Aorta (tissue), 5 donors: Measurements from ENCODE around the gene UBXN6. TPM values are rescaled to one million over a fixed set of nuclear protein-coding genes. Genes with fewer than 3 reads are reported as not detected.

Source experiments
- ATAC-seq: fragments of 200-7000 bp; cut with Tn5 transposase; one replicate; pipeline ENCODE4 v1.9.1; 2022; ENCODE audit warnings: moderate library complexity; ENCODE audit not compliant: low FRiP score
- DNase-seq, 2 donors: peaks; one replicate each; pipeline ENCODE4 v3.0.0-alpha.2; 2020
- H3K27ac ChIP-seq, 2 donors: one replicate each; pipeline ENCODE4 v1.5.1; 2013; ENCODE audit warnings: low read length in 2 of 2, mild to moderate bottlenecking in 2 of 2, moderate library complexity in 2 of 2, control low read depth in 1 of 2, inconsistent platforms in 1 of 2, low read depth in 1 of 2
- H3K27me3 ChIP-seq, 2 donors: one replicate each; pipeline ENCODE4 v1.6.1; 2013; ENCODE audit warnings: control low read depth in 1 of 2, low read length in 1 of 2, mild to moderate bottlenecking in 1 of 2, moderate library complexity in 1 of 2; ENCODE audit not compliant: insufficient read depth in 2 of 2, control insufficient read depth in 1 of 2
- H3K36me3 ChIP-seq, 2 donors: one replicate each; pipeline ENCODE4 v1.6.1; 2013; ENCODE audit warnings: control low read depth in 1 of 2, low read length in 1 of 2, mild to moderate bottlenecking in 1 of 2; ENCODE audit not compliant: insufficient read depth in 2 of 2, control insufficient read depth in 1 of 2
- H3K4me1 ChIP-seq, 2 donors: one replicate each; pipeline ENCODE4 v1.6.1; 2013; ENCODE audit warnings: low read length in 2 of 2, control low read depth in 1 of 2, mild to moderate bottlenecking in 1 of 2, moderate library complexity in 1 of 2; ENCODE audit not compliant: insufficient read depth in 2 of 2, control insufficient read depth in 1 of 2
- H3K4me3 ChIP-seq, 2 donors: one replicate each; pipeline ENCODE4 v1.5.1; 2013; ENCODE audit warnings: low read length in 2 of 2, control low read depth in 1 of 2, mild to moderate bottlenecking in 1 of 2
- H3K9me3 ChIP-seq: one replicate; pipeline ENCODE4 v1.6.1; 2013; ENCODE audit warnings: mild to moderate bottlenecking, low read length; ENCODE audit not compliant: control insufficient read depth
- WGBS, 2 donors: extraction: QIAGEN DNeasy Blood & Tissue Kit; methylation state at CpG; one replicate each; pipeline ENCODE4 v1.1.7; 2013; 5-methylcytosine and 5-hydroxymethylcytosine counted together
- intact Hi-C, 2 donors: fragments of 100-400 bp; cut with DNase I; formaldehyde crosslinking; loops; one replicate each; pipeline versions ENCODE4 v1.14.2 to v1.15.0; 2022
- polyA plus RNA-seq, 2 donors: library from polyadenylated mRNA; stranded (reverse); fragments of 200-250 nt; gene quantifications; one replicate each; pipeline ENCODE4 v1.2.3, GENCODE V29; 2013
- total RNA-seq, 2 donors: library from RNA; stranded (reverse); fragmentation: NEBNext Ultra II Directional; extraction: Animal tissue kit (Norgen Biotek cat#: 25700); gene quantifications; one replicate each; pipeline ENCODE4 v1.2.1, GENCODE V29; 2021
- donor health status: healthy with polysubstance abuse.
- donor health status: Bipolar disorder and iron deficiency.
- donor health status: DM: no; HTN: no; CAD: no.
- donor health status: DM: no; HTN: no; CAD: no.
- donor health status: DM: yes; HTN: yes; CAD: no.

Gene UBXN6
- total and polyA plus RNA-seq, 4 donors = 78.5 to 181 (median 85.8) TPM

DNA sequence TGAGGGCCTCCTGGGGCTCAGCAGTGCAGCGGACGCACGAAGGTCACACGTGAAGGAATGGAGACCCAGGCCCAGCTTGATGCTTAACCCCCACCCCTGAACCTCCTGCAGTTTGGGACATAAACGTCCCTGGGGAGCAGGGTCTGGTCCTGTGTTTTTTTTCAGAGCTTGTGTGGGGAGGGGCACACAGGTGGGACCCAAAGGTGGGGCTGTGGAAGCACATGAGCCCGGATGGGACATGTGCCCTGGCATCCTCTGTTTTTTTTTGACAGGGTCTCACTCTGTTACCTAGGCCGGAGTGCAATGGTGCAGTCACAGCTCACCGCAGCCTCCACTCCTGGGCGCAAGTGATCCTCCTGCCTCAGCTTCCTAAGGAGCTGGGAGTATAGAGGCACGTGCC is 20.5 kb downstream of the UBXN6 start:
- no peak overlapping the region for H3K27ac ChIP-seq
- no peak overlapping the region for H3K4me3 ChIP-seq
- no peaks in the 10 kb centered on the region for H3K36me3 ChIP-seq
- H3K4me1 ChIP-seq = no peaks in the 10 kb centered on the region
- H3K27me3 ChIP-seq = no peaks in the 10 kb centered on the region
- WGBS, 2 donors = 91 to 95% methylated on average over 10 of the region's 10 CpGs
- DNase-seq (no peak), ATAC-seq (no peak)
- no peaks in the 10 kb centered on the region for H3K9me3 ChIP-seq
- intact Hi-C loops = no loop called here

DNA sequence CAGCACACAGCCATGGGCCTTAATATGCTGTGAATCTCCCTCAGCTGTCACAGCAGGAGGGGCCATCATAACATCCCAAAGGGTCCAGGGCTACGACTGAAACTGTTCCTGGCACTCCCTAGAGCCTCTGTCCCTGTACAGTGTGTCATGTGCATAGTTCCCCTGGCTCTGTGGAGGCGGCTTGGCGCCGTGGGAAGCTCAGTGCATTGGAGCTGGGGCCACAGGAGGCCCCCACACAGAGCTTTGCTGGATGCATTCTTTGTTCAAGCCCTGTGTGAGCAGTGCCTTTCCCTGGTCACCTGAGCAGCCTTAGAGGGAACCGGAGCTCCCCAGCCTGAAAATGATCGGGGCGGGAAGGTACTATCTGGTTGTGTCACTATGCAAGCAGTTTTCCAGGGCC is 21.4 kb downstream of the UBXN6 start:
- ATAC-seq = no peak
- no peak overlapping the region for H3K27ac ChIP-seq
- no peak for DNase-seq
- H3K27me3 ChIP-seq = no peaks in the 10 kb centered on the region
- whole genome bisulfite sequencing, 2 donors = 83 to 88% methylated on average over 7 of the region's 7 CpGs
- no peak overlapping the region for H3K4me3 ChIP-seq
- no peaks in the 10 kb centered on the region for H3K36me3 ChIP-seq
- no peaks in the 10 kb centered on the region for H3K9me3 ChIP-seq
- no peaks in the 10 kb centered on the region for H3K4me1 ChIP-seq
- intact Hi-C loops = no loop called here

DNA sequence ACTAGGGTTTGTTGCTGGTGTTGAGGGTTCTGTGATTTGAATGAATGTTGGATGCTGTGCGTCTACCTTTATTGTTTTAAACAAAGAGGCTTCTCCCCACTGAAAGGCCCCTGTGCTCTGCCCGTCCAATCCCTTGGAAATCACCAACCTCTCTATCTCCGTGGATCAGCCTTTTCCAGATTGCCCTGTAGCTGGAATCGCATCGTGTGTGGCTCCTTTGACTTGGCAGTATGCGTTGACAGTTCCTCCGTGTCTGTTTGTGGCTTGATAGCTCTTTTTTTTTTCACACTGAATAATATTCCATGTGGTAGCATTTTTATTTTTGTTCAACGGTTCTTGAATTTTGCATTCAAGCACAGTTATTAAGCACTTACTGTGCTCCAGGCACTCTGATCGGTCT is 23.2 kb downstream of the UBXN6 start:
- intact Hi-C loops = no loop called here
- Histone ChIP-seq H3K36me3 (no peaks in the 10 kb centered on the region), H3K27me3 (no peaks in the 10 kb centered on the region), H3K4me1 (no peaks in the 10 kb centered on the region), H3K27ac (no peak overlapping the region), H3K9me3 (no peaks in the 10 kb centered on the region), H3K4me3 (no peak overlapping the region)
- ATAC-seq (no peak), DNase-seq (no peak)
- WGBS, 2 donors = 88 to 91% methylated on average over 9 of the region's 9 CpGs

DNA sequence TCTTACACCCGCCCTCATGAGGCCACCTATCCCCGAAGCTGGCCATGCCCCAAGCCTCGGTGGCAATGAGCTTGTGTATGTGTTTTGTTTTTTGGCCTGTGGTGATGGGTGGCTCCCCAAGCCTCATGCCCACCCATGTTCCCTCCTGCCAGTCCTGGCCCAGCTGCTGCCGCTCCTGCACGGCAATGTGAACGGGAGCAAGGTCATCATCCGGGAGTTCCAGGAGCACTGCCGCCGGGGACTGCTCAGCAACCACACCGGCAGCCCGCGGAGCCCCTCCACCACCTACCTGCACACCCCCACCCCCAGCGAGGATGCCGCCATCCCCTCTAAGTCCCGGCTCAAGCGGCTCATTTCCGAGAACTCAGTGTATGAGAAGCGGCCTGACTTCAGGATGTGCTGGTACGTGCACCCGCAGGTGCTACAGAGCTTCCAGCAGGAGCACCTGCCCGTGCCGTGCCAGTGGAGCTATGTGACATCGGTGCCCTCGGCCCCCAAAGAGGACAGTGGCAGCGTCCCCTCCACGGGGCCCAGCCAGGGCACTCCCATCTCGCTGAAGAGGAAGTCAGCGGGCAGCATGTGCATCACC is 24.6 kb downstream of the UBXN6 start:
- no peaks in the 10 kb centered on the region for H3K36me3 ChIP-seq

DNA sequence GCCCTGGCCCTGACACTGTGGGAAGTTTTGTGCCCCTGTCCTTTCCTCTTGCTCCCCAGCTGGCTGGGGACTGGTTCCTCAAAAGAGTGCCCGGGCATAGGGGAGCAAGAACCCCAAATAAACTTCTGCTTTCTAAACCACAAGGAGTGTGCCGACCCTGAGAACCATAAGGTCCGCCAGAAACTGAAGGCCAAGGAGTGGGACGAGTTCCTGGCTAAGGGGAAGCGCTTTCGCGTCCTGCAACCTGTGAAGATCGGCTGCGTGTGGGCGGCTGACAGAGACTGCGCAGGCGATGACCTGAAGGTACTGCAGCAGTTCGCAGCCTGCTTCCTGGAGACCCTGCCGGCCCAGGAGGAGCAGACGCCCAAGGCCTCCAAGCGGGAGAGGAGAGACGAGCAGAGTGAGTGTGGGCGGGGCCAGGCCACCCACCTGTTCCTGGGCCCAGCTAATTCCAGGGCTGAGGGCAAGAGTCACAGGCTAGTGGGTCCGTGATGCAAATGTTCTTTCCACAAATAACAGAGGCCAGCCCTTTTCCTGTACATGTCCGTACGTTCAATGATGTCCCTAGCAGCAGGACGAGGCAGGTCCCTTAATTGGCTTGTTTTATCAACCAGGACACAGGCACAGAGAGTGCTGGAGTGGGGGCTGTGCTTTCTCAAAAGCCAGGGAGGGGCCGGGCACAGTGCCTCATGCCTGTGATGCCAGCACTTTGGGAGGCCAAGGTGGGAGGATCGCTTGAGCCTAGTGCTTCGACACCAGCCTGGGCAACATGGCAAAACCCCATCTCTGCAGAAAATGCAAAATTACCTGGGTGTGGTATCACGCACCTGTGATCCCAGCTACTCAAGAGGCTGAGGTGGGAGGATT is 25.6 kb downstream of the UBXN6 start:
- intact Hi-C loops = no loop called here
- 92 to 94% methylated on average over 26 of the region's 26 CpGs for WGBS, 2 donors
- Histone ChIP-seq H3K9me3 (no peaks in the 10 kb centered on the region), H3K4me1 (no peaks in the 10 kb centered on the region), H3K4me3 (no peak overlapping the region), H3K27ac (no peak overlapping the region), H3K36me3 (no peaks in the 10 kb centered on the region), H3K27me3 (no peaks in the 10 kb centered on the region)
- DNase-seq (peak in 1 of 2 donors; percentile 59), ATAC-seq (no peak)

More for the DNA sequence above, 24.6 kb downstream of the UBXN6 start:
- 96 to 97% methylated on average over 28 of the region's 28 CpGs for WGBS, 2 donors
- H3K27me3 ChIP-seq = no peaks in the 10 kb centered on the region
- no peaks in the 10 kb centered on the region for H3K4me1 ChIP-seq
- DNase-seq (no peak), ATAC-seq (no peak)
- no peaks in the 10 kb centered on the region for H3K9me3 ChIP-seq
- intact Hi-C loops = no loop called here
- no peak overlapping the region for H3K27ac ChIP-seq
- no peak overlapping the region for H3K4me3 ChIP-seq

DNA sequence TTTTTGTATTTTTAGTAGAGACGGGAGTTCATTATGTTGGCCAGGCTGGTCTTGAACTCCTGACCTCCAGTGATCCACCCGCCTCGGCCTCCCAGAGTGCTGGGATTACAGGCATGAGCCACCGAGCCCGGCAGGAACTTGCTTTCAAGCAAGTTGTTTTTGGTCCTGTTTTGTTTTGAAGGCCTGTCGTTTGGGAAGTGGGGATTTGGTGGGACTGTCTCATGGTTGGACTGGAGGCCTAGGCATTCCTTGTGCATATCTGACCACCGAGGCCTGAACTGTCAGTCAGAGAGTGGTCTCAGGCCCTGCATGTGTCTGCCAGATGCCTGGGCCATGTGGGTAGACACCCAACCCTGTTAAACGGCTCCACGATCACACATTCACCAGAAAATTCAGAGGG is 26.3 kb downstream of the UBXN6 start:
- WGBS, 2 donors = 89 to 90% methylated on average over 9 of the region's 9 CpGs
- intact Hi-C loops = no loop called here
- Histone ChIP-seq H3K4me3 (no peak overlapping the region), H3K4me1 (no peaks in the 10 kb centered on the region), H3K27me3 (no peaks in the 10 kb centered on the region), H3K36me3 (no peaks in the 10 kb centered on the region), H3K27ac (no peak overlapping the region), H3K9me3 (no peaks in the 10 kb centered on the region)
- ATAC-seq (no peak), DNase-seq (no peak)

DNA sequence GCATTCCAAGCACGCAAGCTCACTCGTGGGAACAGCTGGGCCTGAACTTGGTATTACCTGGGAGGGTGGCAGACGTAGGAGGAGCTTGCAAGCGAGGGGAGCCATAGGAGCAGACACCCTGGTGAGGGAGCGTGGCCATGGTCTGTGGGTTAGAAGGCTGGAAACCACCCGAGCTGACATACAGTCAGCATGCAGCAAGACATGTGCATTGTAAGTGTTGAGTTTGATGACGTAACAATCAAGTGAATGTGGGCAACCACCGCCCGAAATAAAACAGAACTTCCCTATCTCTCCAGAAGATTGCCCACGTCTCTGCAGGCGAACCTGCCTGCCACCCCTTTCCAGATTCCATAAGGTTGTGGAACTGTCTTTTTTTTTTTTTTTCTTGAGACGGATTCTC is 26.8 kb downstream of the UBXN6 start:
- no peak for ATAC-seq
- Histone ChIP-seq H3K27me3 (no peaks in the 10 kb centered on the region), H3K4me3 (no peak overlapping the region), H3K27ac (no peak overlapping the region), H3K36me3 (no peaks in the 10 kb centered on the region), H3K9me3 (no peaks in the 10 kb centered on the region), H3K4me1 (no peaks in the 10 kb centered on the region)
- WGBS, 2 donors = 92 to 94% methylated on average over 11 to 12 of the region's 12 CpGs
- intact Hi-C loops = no loop called here
- peak in 1 of 2 donors; percentile 64 for DNase-seq

DNA sequence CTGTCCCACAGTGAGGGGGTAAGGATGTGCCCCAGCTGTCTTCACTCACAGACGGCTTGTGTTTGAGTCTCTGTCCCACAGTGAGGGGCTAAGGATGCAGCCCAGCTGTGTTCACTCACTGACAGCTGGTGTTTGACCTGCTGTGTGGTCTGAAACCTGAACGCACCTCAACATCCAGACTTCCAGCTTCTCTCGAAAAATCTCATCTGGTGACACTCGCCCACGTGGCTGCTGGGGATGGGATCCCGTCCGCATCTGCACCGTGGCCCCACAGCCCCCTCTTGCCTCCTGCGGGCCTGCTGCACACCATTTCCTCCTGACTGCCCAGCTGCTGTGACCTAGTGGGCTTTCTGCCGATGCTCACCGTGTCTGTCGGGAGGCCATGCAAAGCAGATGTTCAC is 27.8 kb downstream of the UBXN6 start:
- 93% methylated on average over 12 of the region's 12 CpGs for WGBS, 2 donors
- Histone ChIP-seq H3K9me3 (no peaks in the 10 kb centered on the region), H3K4me1 (no peaks in the 10 kb centered on the region), H3K36me3 (no peaks in the 10 kb centered on the region), H3K27ac (no peak overlapping the region), H3K4me3 (no peak overlapping the region), H3K27me3 (no peaks in the 10 kb centered on the region)
- DNase-seq (no peak), ATAC-seq (no peak)
- intact Hi-C loops = no loop called here

DNA sequence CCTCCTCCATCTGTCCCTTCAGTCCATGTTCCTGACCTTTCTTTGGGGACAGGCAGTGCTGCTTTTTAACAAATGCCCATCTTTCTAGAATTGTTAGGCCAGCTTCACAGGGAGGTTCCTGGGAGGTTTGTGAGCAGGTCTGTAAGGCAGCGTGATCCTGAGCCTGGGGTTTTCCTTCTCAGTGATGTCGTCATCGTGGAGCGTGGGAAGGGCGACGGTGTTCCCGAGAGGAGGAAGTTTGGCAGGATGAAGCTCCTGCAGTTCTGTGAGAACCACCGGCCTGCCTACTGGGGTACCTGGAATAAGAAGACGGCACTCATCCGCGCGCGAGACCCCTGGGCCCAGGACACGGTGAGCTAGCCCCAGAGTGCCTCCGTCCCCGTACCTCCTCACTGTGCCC is 28.3 kb downstream of the UBXN6 start:
- Histone ChIP-seq H3K4me3 (no peak overlapping the region), H3K4me1 (no peaks in the 10 kb centered on the region), H3K27ac (no peak overlapping the region), H3K9me3 (no peaks in the 10 kb centered on the region), H3K36me3 (no peaks in the 10 kb centered on the region), H3K27me3 (no peaks in the 10 kb centered on the region)
- ATAC-seq = no peak
- no peak for DNase-seq
- 91 to 96% methylated on average over 16 of the region's 16 CpGs for WGBS, 2 donors
- intact Hi-C loops = no loop called here
